Upper lobe of right lung (tissue), 1 donor: Measurements from ENCODE around the gene SYTL2. TPM values are rescaled to one million over a fixed set of nuclear protein-coding genes. Genes with fewer than 3 reads are reported as not detected.
"Not testable (repeated sequence)": the region's sequence is repeated elsewhere in the genome, so short reads cannot be mapped to it uniquely, and the experiment has no call there.

ENCODE experiments used
- ATAC-seq: fragments of 200-7000 bp; cut with Tn5 transposase; one replicate; pipeline ENCODE4 v1.9.1; 2020; ENCODE audit warnings: mild to moderate bottlenecking, moderate library complexity
- DNase-seq: peaks from one replicate; pipeline ENCODE4 v3.0.0-alpha.2; 2020
- H3K27ac ChIP-seq: fragments of 200-600 bp; one replicate; pipeline ENCODE4 v1.8.0; 2022
- H3K27me3 ChIP-seq: fragments of 200-600 bp; one replicate; pipeline ENCODE4 v1.8.0; 2022; ENCODE audit warnings: mild to moderate bottlenecking
- H3K36me3 ChIP-seq: fragments of 200-600 bp; one replicate; pipeline ENCODE4 v1.8.0; 2022
- H3K4me1 ChIP-seq: fragments of 200-600 bp; one replicate; pipeline ENCODE4 v1.8.0; 2022
- H3K4me3 ChIP-seq: fragments of 200-600 bp; one replicate; pipeline ENCODE4 v1.8.0; 2022; ENCODE audit warnings: mild to moderate bottlenecking
- H3K9me3 ChIP-seq: fragments of 200-600 bp; one replicate; pipeline ENCODE4 v1.8.0; 2022
- CTCF ChIP-seq: fragments of 200-600 bp; IDR thresholded peaks from one replicate; pipeline ENCODE4 v1.8.0; 2022; ENCODE audit warnings: antibody characterized with exemption
- intact Hi-C: fragments of 100-400 bp; cut with DNase I; formaldehyde crosslinking; loops from one replicate; pipeline ENCODE4 v1.11.0; 2022
- total RNA-seq: library from RNA; stranded (reverse); fragmentation: NEBNext Ultra II Directional; extraction: Animal tissue kit (Norgen Biotek cat#: 25700); gene quantifications from one replicate; pipeline ENCODE4 v1.2.1, GENCODE V29; 2021
- donor health status: DM: no; HTN: yes; CAD: no; lungs with severe emphysema.

Gene SYTL2
- total RNA-seq, 1 donor from 2014 or later: 36.5 TPM

DNA sequence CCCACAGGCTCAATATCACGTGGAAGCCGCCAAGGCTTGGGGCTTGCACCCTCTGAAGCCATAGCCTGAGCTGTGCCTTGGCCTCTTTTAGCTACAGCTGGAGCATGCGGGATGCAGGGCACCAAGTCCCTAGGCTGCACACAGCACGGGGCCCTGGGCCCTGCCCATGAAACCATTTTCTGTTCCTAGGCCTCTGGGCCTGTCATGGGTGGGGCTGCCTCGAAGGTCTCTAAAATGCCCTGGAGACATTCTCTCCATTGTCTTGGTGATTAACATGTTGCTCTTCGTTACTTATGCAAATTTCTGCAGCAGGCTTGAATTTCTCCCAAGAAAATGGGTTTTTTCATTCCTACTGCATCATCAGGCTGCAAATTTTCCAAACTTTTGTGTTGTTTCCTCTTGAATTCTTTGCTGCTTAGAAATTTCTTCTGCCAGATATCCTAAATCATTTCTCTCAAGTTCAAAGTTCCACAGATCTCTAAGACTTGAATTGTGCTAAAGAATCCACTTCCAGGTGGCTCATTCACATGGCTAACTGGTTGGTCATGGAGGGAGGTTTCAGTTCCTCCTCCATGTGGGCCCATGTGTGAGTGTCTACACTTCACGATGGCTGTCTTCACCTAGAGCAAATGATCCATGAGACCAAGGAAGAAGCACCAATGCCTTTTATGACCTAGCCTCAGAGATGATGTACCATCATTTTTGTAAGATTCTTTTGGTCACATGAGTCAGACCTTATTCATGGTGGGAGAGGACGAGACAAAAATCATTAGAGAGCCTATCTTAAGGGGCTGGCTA lies 138.6 kb downstream of the SYTL2 start:
- Histone ChIP-seq H3K4me3 (no peak overlapping the region), H3K27me3 (no peaks in the 10 kb centered on the region), H3K36me3 (no peaks in the 10 kb centered on the region), H3K4me1 (no peaks in the 10 kb centered on the region), H3K9me3 (no peaks in the 10 kb centered on the region), H3K27ac (no peak overlapping the region)
- no peak for DNase-seq
- TF ChIP-seq CTCF: no peak
- intact Hi-C loops: no loop called here
- ATAC-seq: no peak

GRCh38 chr11:85670949-85671663 lies 139.8 kb downstream of the SYTL2 start:
- H3K4me1 ChIP-seq, H3K27ac ChIP-seq, intact Hi-C loops, H3K9me3 ChIP-seq, ATAC-seq, H3K27me3 ChIP-seq, H3K36me3 ChIP-seq, H3K4me3 ChIP-seq, DNase-seq: not testable (repeated sequence)

- Histone ChIP-seq H3K9me3 (no peaks in the 10 kb centered on the region), H3K27ac (no peak overlapping the region), H3K4me3 (no peak overlapping the region), H3K4me1 (no peaks in the 10 kb centered on the region), H3K36me3 (no peaks in the 10 kb centered on the region), H3K27me3 (no peaks in the 10 kb centered on the region)
- DNase-seq (no peak), ATAC-seq (no peak)
- intact Hi-C loops: no loop called here
- TF ChIP-seq CTCF: no peak
Observed at GRCh38 chr11:85668157-85668556, 142.8 kb downstream of the SYTL2 start.

DNA sequence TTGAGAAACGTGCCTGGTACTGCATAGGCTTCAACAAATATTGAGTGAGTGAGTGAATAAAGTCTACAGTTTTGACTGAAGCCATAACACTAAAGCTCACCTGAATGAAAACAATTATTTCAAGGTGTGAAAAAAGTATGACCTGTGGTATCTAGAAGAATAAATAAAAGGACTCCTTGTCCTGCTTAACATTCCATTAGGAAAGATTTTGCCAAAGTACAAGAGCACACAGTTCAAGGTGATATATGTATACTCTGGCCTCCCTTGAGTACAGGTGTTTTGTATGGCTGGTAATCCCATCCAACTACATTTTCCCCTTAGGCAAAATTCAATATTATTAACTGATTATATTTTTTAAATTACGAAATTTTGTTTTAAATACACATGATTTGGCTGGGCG lies 144.3 kb downstream of the SYTL2 start:
- Histone ChIP-seq H3K4me3 (no peak overlapping the region), H3K27ac (no peak overlapping the region)
- no peak for DNase-seq

DNA sequence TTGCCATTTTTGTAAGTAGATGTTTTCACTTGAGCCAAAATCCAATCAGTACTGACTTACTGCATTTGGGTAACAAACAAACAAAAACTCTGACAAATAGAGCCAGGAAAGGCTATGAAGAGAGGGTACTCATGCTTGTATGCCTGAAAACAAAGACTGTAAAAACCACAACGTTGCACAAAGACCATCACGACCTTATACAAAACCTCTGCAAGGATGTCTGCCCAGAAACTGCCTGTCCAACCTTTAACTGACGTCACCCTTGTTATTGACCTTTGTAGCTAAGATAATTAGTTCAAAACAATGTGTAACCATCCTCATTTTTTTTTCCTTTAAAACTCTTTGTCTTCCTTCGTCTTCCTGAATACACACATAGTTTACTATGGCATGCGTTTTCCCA lies 145.2 kb downstream of the SYTL2 start:
- no peaks in the 10 kb centered on the region for H3K27me3 ChIP-seq
- no peak overlapping the region for H3K27ac ChIP-seq
- H3K4me1 ChIP-seq: peaks cover 22% of the 10 kb centered on the region
- H3K36me3 ChIP-seq: peaks cover 20% of the 10 kb centered on the region
- H3K4me3 ChIP-seq: no peak overlapping the region
- intact Hi-C loops: no loop called here
- H3K9me3 ChIP-seq: no peaks in the 10 kb centered on the region
- DNase-seq (no peak), ATAC-seq (no peak)
- TF ChIP-seq CTCF: no peak

More for the DNA sequence above, 144.3 kb downstream of the SYTL2 start:
- TF ChIP-seq CTCF: no peak
- Histone ChIP-seq H3K36me3 (peaks cover 13% of the 10 kb centered on the region), H3K4me1 (peaks cover 13% of the 10 kb centered on the region), H3K9me3 (no peaks in the 10 kb centered on the region), H3K27me3 (no peaks in the 10 kb centered on the region)
- no peak for ATAC-seq
- intact Hi-C loops: no loop called here
